ENCODE data around the gene NFIA.
"Not testable (repeated sequence)": the region's sequence is repeated elsewhere in the genome, so short reads cannot be mapped to it uniquely, and the experiment has no call there.

NFIA gene

GRCh38 chr1:61255358-61255703, 173.0 kb downstream of the NFIA start:
- no peak for DNase-seq

GRCh38 chr1:61259379-61260148, 177.2 kb downstream of the NFIA start:
- no peak for DNase-seq

GRCh38 chr1:61260171-61260570, 177.8 kb downstream of the NFIA start:
- DNase-seq, result no peak

GRCh38 chr1:61261595-61261994, 179.2 kb downstream of the NFIA start:
- DNase-seq, result no peak

- no peak for DNase-seq
Observed at GRCh38 chr1:61263905-61264824, 181.8 kb downstream of the NFIA start.

- no peak for DNase-seq
Observed at GRCh38 chr1:61264825-61265242, 182.5 kb downstream of the NFIA start.

- no peak for DNase-seq
Observed at GRCh38 chr1:61265665-61266064, 183.3 kb downstream of the NFIA start.

- DNase-seq, result no peak
Observed at GRCh38 chr1:61266738-61267137, 184.4 kb downstream of the NFIA start.

- no peak for DNase-seq
Observed at GRCh38 chr1:61268546-61269240, 186.3 kb downstream of the NFIA start.

GRCh38 chr1:61269602-61270001, 187.2 kb downstream of the NFIA start:
- DNase-seq, result no peak

GRCh38 chr1:61270107-61270506, 187.7 kb downstream of the NFIA start:
- DNase-seq, result no peak

GRCh38 chr1:61270761-61271411, 188.5 kb downstream of the NFIA start:
- DNase-seq, result no peak

- DNase-seq, result no peak
Observed at GRCh38 chr1:61271412-61271789, 189.0 kb downstream of the NFIA start.

- no peak for DNase-seq
Observed at GRCh38 chr1:61273167-61273705, 190.9 kb downstream of the NFIA start.

GRCh38 chr1:61273861-61274260, 191.5 kb downstream of the NFIA start:
- DNase-seq, result no peak

GRCh38 chr1:61274939-61275338, 192.6 kb downstream of the NFIA start:
- DNase-seq, result no peak

GRCh38 chr1:61276246-61276645, 193.9 kb downstream of the NFIA start:
- DNase-seq, result no peak

GRCh38 chr1:61277121-61277690, 194.8 kb downstream of the NFIA start:
- no peak for DNase-seq

- DNase-seq, result not testable (repeated sequence)
Observed at GRCh38 chr1:61278503-61278902, 196.1 kb downstream of the NFIA start.

- DNase-seq, result no peak
Observed at GRCh38 chr1:61278966-61279365, 196.6 kb downstream of the NFIA start.

- no peak for DNase-seq
Observed at GRCh38 chr1:61279570-61279969, 197.2 kb downstream of the NFIA start.

- DNase-seq, result no peak
Observed at GRCh38 chr1:61280452-61280851, 198.1 kb downstream of the NFIA start.

Measured in NCI-H748 treated with DMSO at 0.1 percent for 48 hours (cell line).